ENCODE results near the gene STARD13.
A peak's percentile ranks its signal among the peaks of the same experiment; 100 is the strongest.
"Not testable (repeated sequence)": the region's sequence is repeated elsewhere in the genome, so short reads cannot be mapped to it uniquely, and the experiment has no call there.

Gene STARD13

GRCh38 chr13:33167491-33167890, 118.1 kb downstream of the STARD13 start:
- no peak for TF ChIP-seq CTCF (IDR thresholded peaks at IDR 0.05)
- Mint-ChIP-seq H3K27me3 (ENCODE audit: low read depth, poor library complexity) (peaks cover 3% of the 10 kb centered on the region), H3K9me3 (peaks cover 8% of the 10 kb centered on the region), H3K4me3 (no peak overlapping the region), H3K36me3 (ENCODE audit: low read depth) (peaks cover 5% of the 10 kb centered on the region), H3K27ac (no peak overlapping the region), H3K4me1 (peaks cover 6% of the 10 kb centered on the region)
- no peak for DNase-seq

- Mint-ChIP-seq H3K36me3 (ENCODE audit: low read depth) (peaks cover 16% of the 10 kb centered on the region), H3K4me1 (no peaks in the 10 kb centered on the region)
- no peak for DNase-seq
Observed at GRCh38 chr13:33165787-33166186, 119.8 kb downstream of the STARD13 start.

GRCh38 chr13:33164331-33164730, 121.2 kb downstream of the STARD13 start:
- no peak overlapping the region for H3K4me3 Mint-ChIP-seq
- no peak overlapping the region for H3K27ac Mint-ChIP-seq
- no peak for TF ChIP-seq CTCF (IDR thresholded peaks at IDR 0.05)
- no peaks in the 10 kb centered on the region for H3K4me1 Mint-ChIP-seq
- no peak for DNase-seq
- peaks cover 20% of the 10 kb centered on the region for H3K9me3 Mint-ChIP-seq
- peaks cover 16% of the 10 kb centered on the region for H3K36me3 Mint-ChIP-seq (ENCODE audit: low read depth)
- peaks cover 3% of the 10 kb centered on the region for H3K27me3 Mint-ChIP-seq (ENCODE audit: low read depth, poor library complexity)

More at GRCh38 chr13:33165787-33166186, 119.8 kb downstream of the STARD13 start:
- H3K9me3 Mint-ChIP-seq, result peaks cover 20% of the 10 kb centered on the region
- H3K27ac Mint-ChIP-seq, result no peak overlapping the region
- H3K4me3 Mint-ChIP-seq, result no peak overlapping the region
- TF ChIP-seq CTCF (IDR thresholded peaks at IDR 0.05), result no peak
- H3K27me3 Mint-ChIP-seq (ENCODE audit: low read depth, poor library complexity), result peaks cover 3% of the 10 kb centered on the region

GRCh38 chr13:33162725-33163124, 122.8 kb downstream of the STARD13 start:
- not testable (repeated sequence) for H3K27ac Mint-ChIP-seq; DNase-seq; H3K4me3 Mint-ChIP-seq; H3K27me3 Mint-ChIP-seq (ENCODE audit: low read depth, poor library complexity)
- H3K9me3 Mint-ChIP-seq, result peaks cover 20% of the 10 kb centered on the region
- peaks cover 16% of the 10 kb centered on the region for H3K36me3 Mint-ChIP-seq (ENCODE audit: low read depth)
- peaks cover 11% of the 10 kb centered on the region for H3K4me1 Mint-ChIP-seq

GRCh38 chr13:33158816-33159215, 126.7 kb downstream of the STARD13 start:
- Mint-ChIP-seq H3K9me3 (peaks cover 20% of the 10 kb centered on the region), H3K27ac (peak overlapping the region; percentile 47), H3K27me3 (ENCODE audit: low read depth, poor library complexity) (no peaks in the 10 kb centered on the region), H3K4me1 (peaks cover 32% of the 10 kb centered on the region), H3K4me3 (no peak overlapping the region), H3K36me3 (ENCODE audit: low read depth) (peaks cover 16% of the 10 kb centered on the region)
- no peak for TF ChIP-seq CTCF (IDR thresholded peaks at IDR 0.05)
- no peak for DNase-seq

- Mint-ChIP-seq H3K4me3 (no peak overlapping the region), H3K4me1 (peaks cover 38% of the 10 kb centered on the region), H3K9me3 (peaks cover 20% of the 10 kb centered on the region), H3K27ac (no peak overlapping the region), H3K36me3 (ENCODE audit: low read depth) (peaks cover 16% of the 10 kb centered on the region), H3K27me3 (ENCODE audit: low read depth, poor library complexity) (peaks cover under 1% of the 10 kb centered on the region)
- TF ChIP-seq CTCF (IDR thresholded peaks at IDR 0.05), result no peak
- no peak for DNase-seq
Observed at GRCh38 chr13:33158271-33158670, 127.3 kb downstream of the STARD13 start.

Measured in nephron progenitor cell (in vitro differentiated cells).